Fibroblast of mammary gland (primary cell): ENCODE results near the gene TTC39C.

Source experiments
- DNase-seq: peaks from one replicate; pipeline ENCODE4 v3.0.0-alpha.2; 2010; ENCODE audit warnings: low read depth
- H3K4me3 ChIP-seq: 2 replicates; pipeline ENCODE4 v1.5.1; 2011; ENCODE audit warnings: low read depth, mild to moderate bottlenecking, low read length, moderate library complexity; ENCODE audit not compliant: control insufficient read depth
- CTCF ChIP-seq: conservative IDR thresholded peaks from 2 replicates; pipeline ENCODE4 v1.5.1; 2011; ENCODE audit warnings: low read depth, low read length, inconsistent platforms; ENCODE audit not compliant: control insufficient read depth, insufficient read depth

TTC39C gene

GRCh38 chr18:24108641-24109040 is 94.1 kb downstream of the TTC39C start:
- DNase-seq = no peak
- TF ChIP-seq CTCF = no peak

GRCh38 chr18:24111936-24112335 is 97.4 kb downstream of the TTC39C start:
- TF ChIP-seq CTCF = no peak
- H3K4me3 ChIP-seq = no peak overlapping the region
- no peak for DNase-seq

More at GRCh38 chr18:24108641-24109040, 94.1 kb downstream of the TTC39C start:
- H3K4me3 ChIP-seq = no peak overlapping the region

- no peak for TF ChIP-seq CTCF
- DNase-seq = no peak
- H3K4me3 ChIP-seq = no peak overlapping the region
Measured at GRCh38 chr18:24112464-24112863, 97.9 kb downstream of the TTC39C start.

DNA sequence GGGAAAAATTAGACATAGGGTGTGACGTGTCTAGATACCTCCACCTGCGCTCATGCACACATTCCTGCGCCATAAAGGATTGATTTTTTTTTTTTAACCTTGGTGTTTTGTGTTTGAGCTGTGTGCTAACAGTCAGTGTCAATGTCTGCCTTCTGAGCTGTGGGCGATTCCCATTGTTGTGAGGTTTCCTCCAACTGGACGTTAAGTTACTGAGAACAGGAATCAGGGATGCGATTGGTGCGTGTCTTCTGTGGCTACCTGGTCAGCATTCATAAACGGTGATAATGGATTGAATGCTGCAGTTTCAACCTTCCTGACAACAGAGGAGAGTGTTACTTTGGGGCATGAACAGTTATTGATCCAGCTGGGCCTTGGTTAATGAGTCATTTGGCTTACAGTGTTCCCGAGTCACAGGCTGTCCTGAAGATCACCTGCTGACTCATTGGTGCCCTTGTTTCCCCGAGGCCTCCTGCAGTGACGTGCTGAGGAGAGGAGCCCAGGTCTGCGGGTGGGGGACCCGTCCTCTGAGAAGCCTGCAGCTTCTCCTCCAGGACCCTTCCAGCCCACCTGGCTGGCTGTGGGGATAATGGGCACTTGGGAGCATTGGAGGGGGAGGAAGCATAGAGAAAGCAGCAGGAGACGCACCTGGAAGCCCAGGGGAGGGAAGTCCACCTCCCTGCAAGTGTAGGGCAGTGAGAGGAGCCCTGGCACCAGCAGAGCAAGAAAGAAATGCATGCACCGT is 98.5 kb downstream of the TTC39C start:
- peak; percentile 85 for DNase-seq
- no peak overlapping the region for H3K4me3 ChIP-seq
- TF ChIP-seq CTCF = no peak

GRCh38 chr18:24114924-24115549 is 100.5 kb downstream of the TTC39C start:
- DNase-seq = no peak
- no peak for TF ChIP-seq CTCF
- H3K4me3 ChIP-seq = no peak overlapping the region

GRCh38 chr18:24115628-24116027 is 101.1 kb downstream of the TTC39C start:
- no peak for TF ChIP-seq CTCF
- no peak overlapping the region for H3K4me3 ChIP-seq
- DNase-seq = no peak
